Measurements from ENCODE around the gene VCL. TPM values are rescaled to one million over a fixed set of nuclear protein-coding genes. Genes with fewer than 3 reads are reported as not detected.

The VCL gene
- total RNA-seq, 1 experiment from 2014 or later: 53.0 TPM

DNA sequence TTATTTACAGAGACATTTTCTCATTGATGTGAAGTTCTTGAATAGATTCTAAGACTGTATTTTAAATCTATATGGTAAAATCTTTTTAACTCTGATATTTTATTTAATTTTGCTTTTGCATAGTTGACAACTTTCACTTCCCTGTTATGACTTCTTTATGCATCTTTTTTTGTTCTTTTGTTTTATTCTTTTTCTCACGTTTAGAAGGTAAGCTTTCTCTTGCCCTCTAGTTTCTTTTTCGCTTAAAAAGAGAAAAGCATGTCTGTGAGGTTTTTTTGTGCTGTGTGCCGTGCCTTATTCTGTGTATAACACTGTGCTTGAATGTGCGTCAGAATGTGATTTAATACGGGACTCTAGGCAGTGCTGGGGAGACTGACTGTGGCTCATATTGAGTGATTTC lies 78.0 kb downstream of the VCL start:
- no peak for DNase-seq (ENCODE audit: low spot score)

DNA sequence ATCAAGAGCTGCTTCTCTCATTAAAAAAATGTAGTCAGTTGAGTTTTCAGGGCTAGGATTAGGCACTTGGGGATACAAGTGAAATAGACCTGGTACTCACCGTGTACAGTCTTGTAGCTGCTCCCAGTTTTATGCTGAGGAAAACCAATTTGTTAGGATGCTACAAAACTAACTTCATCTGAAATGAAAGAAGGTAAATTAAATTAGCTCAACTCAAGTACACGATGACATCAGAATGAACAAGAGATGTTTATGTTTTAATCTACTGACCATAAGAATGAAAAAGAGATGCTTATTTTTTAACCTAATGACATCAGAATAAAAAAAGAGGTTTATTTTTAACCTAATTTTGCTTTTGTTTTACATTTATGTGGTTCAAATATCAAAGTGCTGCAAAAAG lies 79.0 kb downstream of the VCL start:
- DNase-seq (ENCODE audit: low spot score): no peak

DNA sequence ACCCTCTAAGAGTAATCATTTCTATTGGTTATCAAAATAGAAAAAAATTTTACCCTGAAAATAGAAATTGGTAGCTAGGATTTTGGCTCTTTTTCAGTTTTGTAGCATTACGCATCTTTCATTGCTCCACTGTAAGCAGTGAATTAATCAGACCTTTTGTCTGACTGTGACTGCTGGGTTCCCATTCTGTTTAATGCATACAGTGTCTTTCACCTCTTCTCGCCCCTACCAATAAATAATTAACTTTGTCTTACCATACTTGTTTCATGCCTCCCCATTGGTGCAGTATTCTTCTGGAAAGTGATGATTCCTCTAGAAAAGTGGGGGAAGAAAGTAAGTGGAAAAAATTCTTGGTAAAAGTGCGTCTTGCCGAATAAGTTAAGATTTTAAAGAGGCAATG lies 79.5 kb downstream of the VCL start:
- DNase-seq (ENCODE audit: low spot score): no peak

DNA sequence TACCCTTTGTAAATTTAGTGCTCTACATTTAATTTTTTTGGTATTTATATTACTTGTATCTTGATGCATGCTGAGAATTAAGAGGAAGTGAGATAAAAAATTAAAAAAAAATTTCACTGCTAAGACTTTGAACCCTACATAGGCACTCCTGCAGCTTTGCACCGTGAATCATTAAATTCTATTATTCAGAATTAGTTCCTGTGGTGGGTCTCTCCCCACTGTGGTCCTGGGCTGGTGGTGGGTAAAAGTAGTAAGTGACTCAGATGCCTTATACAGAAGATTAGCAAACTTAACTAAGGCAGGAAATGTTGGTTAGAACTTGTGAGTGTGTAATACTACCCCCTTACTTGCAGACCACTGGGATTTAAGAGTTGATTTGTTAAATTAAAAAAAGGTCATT lies 80.1 kb downstream of the VCL start:
- DNase-seq (ENCODE audit: low spot score): peak; percentile 26

DNA sequence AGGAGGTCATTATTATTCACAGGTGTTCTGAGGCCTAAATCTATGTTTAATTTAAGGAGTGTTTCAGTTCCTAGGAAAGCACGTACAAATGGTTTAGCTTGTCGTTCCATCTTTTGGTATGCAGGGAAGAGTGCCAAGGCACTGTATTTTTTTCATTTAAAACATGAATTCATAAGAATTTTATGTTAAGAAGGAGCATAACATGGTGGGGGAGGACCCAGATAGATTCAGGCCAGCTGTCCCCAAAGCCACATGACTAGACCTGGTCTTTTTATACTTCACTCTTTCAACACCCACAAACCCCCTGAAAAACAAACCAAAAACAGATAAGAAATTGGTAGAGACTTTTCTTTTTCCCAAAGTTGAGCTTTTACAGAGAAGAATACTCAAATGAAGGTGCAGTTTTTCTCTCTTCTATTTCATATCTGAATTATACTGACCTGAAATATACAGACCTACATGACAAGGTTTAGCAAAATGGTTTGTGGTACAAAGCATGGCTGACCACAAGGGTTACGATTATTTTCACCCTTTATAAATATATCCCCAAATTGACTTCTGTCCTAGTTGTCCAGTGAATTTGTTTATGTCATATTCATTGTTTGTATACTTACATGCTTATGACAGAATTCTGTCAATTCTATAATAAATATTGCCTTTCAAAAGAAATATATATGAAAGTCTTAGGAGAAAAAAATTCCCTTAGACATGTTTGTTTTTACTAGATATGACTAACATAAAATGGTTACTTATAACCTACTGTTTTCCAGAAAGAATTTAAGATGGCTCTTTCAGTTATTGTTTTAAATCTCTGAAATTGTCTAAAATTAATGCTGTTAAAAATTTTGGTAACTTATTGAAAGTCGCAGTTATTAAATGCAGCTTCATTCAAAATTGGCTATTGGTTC lies 81.4 kb downstream of the VCL start:
- no peak for DNase-seq (ENCODE audit: low spot score)

DNA sequence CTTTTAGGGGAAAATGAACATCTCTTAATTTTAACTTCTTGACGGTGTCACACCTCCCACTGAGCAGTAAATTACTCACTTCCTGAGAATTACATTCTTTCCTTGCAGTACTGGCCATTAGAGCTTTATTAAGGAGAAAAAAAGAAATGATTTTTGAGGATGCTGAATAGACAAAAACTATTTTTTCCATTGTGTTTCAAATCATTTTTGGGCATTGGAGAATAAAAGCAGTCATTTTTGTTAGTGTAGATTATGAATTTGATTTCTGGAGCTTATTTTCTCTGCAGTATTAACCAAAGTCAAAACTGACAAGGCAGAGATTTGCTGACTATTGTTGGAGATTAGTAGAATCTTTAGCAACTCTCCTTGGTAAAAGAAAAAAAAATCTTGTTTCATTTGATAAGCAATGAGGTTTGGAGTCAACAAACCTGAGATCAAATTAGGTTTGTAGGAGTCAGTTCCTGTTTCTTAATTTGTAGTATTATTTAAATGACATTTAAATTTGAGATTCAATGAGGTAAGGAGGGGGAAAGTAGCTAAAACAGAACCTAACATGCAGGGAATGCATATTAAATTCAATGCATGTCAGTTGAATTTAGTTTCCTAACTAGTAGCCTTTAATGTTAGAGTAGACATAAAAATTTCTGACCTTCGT lies 82.1 kb downstream of the VCL start:
- DNase-seq (ENCODE audit: low spot score): no peak

DNA sequence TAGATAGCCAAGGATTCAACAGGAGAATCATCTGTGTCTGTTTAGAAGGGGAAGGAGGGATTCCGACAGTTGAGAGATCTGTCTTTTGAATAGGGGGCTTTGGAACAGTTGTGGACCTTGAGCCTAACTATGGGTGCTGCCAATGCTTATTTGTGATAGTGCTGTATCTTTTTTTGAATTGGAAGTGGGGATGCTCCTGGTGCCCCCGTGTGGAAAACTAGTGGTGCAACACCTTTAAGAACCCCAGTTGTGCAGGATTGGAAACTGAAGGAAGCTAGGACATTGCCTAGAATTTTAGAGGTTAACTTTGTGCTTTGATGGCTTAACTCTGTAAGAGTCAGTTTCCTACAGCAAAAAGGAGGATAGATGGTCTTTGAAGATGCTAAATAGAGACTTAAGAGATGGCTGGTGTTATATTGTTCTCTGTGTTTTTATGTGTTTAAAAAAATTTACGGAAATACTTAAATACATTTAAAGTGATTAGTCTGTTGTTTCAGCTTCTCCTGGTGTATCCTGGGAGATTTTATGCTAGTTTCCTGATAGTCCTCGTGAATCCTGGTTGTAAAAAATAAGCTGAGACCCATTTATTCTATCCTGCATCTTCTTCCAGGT lies 83.4 kb downstream of the VCL start:
- peak; percentile 51 for DNase-seq (ENCODE audit: low spot score)

DNA sequence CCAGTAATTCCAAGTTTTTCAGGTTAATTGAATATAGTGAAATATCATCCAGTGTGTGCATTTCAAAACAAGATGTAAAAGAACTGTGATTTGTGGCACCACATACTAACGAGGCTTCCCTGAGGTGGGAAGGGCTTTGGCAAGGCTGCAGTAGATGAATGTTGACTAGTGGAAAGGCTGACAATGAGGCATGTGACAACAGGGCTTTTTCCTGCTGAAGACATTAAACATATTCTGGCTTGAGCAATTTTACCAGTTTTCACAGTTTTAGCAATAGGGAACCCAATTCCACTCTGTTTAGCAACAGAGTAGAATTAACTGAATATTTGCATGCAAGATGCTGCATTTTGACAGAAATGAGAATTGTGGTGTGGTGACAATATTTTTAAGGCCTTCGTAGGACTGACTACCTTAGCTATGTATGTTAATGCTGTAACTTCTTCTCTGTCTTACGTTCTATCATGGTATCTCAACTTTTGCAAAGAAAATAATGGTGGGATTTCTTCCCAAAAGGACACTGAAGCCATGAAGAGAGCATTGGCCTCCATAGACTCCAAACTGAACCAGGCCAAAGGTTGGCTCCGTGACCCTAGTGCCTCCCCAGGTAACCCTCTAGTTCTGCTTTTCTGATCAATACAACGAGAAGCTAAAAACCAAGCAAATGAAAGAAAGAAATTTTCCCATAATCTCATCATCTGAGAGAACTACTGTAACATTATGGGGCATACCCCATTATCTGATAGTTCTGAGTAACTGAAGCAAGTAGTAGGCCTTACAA lies 84.2 kb downstream of the VCL start:
- DNase-seq (ENCODE audit: low spot score): no peak

DNA sequence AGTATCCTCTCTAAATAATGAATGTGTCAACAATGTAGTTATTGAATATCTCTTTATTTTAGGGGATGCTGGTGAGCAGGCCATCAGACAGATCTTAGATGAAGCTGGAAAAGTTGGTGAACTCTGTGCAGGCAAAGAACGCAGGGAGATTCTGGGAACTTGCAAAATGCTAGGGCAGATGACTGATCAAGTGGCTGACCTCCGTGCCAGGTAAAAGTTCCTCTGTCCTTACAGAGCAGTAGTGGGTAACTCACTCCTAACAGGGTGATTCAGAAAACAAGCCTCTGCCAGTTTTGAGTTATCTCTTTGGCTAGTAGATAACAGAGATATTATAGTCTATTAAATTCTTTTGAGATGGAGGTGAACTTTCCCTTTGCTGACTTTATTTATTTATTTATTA lies 85.4 kb downstream of the VCL start:
- no peak for DNase-seq (ENCODE audit: low spot score)

DNA sequence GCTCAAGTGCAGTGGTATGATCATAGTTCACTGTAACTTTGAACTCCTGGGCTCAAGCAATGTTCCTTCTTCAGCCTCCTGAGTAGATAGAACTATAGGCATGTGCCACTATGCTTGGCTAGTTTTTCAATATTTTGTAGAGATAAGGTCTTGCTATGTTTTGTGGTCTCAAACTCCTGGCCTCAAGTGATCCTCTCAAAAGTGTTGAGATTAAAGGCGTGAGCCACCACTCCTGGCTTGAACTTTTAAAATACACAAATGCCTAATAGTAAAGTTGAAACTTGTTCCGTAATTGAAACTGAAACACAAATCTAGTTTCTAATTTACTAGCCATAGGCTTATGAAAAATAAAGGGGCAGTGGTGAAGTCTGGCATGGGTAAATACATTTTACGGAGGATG lies 87.0 kb downstream of the VCL start:
- no peak for DNase-seq (ENCODE audit: low spot score)

DNA sequence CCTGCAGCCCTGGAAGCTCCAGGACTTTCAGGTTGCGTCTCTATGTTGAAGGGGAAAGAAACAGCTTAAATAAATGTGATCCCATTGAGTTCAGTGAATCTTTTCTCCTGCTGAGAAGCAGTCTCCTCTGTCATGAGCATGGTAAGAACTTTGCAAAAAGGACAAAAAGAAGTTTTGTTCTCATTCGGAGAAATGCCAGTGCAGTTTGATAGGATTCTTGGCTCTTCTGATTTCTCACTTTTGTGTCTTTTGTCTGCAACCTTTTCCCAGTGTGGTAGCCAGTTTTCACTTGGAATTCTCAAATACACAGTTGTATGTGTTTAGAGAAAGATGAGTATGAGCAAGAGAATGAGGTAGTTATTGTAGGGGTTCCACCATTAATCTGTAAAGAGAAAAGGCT lies 88.4 kb downstream of the VCL start:
- no peak for DNase-seq (ENCODE audit: low spot score)

DNA sequence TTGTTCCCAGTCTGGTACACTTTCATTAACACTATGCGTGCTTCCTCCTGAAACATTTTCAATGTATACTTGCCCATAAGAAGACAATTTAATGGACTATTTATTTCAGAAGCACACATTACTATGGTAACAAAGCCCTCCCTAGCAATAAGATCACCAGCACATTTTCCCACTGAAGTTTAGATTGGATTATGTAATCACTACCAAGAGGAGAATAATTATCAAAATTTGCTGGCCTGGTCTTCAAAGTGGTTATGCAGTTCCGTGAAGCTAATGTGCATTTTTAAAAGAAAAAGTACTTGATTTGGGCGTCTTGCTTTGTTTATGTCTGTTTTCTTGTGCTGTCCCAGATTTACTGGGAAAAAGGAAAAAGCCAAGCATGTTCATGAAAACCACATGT lies 90.8 kb downstream of the VCL start:
- no peak for DNase-seq (ENCODE audit: low spot score)

DNA sequence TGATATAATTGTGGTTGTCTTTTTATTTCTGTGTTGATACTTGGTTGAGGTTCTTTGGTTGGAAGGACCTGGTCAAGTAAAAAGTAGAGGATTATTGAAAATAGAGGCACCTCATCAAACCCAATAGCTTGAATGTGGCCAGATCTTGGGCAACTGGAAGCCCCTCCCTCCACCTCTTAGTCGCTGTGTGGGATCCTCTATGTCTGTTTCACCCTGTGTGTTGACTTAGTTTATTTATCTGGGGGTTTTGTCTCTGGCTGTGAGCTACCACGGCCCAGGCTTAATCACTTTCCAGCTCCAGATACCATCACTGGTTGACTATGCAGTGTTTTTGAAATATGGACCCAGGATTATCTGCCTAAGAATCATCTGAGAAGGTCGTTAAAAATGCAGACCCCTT lies 94.5 kb downstream of the VCL start:
- no peak for DNase-seq (ENCODE audit: low spot score)

DNA sequence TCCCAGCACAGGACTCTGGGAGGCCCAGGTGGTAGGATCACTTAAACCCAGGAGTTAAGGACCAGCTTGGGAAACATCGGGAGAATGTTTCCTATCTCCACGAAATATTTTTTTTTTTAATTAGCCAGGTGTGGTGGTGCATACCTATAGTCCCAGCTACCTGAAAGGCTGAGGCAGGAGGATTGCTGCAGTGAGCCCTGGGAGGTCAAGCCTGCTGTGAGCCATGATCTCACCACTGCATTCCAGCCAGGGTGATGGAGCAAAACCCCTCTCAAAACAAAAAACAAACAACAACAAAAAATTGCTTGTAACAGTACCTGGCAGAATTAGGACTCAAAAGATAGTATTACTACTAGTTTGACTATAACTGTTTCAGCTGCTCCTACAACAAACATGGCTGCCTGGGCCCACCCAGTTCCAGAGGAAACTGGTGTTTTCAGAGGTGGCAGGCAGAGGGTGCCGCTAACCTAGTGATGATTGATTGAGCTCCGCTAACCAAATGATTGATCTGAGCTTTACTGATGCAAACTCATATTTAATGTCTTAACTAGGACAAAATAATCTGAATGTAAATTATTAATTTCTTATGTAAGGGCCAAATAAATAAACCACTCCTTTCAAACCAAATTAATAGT lies 95.7 kb downstream of the VCL start:
- no peak for DNase-seq (ENCODE audit: low spot score)

DNA sequence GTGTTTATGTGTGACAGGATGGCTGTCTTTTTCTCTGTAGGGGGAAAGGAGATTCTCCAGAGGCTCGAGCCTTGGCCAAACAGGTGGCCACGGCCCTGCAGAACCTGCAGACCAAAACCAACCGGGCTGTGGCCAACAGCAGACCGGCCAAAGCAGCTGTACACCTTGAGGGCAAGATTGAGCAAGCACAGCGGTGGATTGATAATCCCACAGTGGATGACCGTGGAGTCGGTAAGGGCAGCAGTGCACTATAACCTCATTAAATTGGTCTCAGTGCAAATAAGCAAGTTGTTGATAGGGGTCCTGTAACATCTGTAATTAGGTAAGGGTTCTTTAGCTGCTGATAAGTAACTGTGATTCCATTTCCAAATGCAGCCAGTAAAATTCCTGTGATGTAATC lies 96.3 kb downstream of the VCL start:
- no peak for DNase-seq (ENCODE audit: low spot score)

DNA sequence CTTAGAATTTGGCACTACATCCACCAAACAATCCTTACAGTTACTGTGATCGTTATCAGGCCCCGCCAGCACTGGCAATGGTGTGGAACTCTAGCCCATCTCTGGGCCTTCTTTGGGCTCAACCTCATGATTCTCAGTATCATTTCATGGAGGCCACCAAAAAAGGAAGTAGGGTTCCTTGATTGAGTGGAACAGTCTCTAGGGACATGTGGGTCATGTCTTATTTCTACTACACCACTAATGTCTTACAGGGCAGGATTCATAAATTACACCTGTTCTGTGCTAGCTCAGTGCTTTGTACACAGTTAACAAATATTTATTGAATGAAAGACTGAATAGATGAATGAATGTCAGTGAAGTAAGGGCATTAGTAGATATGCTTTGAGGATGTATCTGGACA lies 98.9 kb downstream of the VCL start:
- DNase-seq (ENCODE audit: low spot score): no peak

DNA sequence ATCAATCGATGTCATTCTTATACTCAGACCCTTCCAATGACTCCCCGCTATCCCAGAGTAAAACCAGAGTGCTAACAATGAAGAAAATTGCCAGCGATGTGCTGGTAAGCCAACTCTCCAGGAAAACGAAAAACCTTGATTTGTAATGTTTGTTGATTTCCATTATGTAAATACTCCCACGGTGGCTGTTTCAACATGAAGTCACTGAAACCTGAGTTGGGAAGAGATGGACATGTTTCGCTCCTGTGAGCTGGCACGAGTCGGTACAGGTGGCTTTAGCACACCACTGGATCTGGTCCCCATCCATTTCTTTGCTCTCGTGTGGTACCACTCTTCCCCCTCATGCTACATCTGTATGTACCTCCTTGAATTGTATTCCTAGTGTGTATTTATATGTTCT lies 99.9 kb downstream of the VCL start:
- no peak for DNase-seq (ENCODE audit: low spot score)

DNA sequence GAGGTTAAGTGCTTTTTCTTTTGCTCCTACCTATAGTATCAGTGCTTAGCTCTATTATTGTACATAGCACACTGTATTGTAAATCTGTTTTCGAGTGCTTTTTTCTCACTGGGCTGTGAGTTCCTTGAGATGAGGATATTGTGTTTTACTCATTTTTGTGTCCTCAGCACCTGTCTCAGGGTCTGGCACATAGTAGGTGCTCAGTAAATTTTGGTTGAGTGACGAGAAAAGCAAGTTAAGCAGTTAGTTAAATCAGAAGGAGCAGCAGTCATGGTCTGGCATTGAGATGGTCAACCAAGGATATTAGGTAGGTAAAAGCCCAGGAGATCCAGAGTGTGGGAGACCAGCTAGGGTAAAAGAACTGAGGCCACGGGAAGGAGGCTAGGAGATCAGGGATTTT lies 101.5 kb downstream of the VCL start:
- no peak for DNase-seq (ENCODE audit: low spot score)

DNA sequence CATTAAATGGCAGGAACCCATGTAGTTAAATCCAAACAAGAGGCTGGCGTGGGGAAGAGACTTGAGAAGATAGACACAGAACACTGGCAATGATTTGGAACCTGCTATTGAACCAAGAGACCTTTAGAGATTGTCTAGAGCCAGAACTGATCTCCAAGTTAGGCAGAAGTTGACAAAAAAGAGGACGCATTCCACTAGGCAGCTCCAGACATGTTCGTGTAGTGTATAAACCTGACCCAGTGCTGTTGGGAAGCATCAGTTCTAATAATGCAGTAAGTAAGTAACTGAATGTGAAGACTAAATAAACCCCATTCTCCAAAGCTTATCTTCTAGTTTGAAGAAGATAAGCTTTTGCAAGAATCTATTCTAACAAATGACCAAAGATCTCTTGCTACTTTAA lies 101.9 kb downstream of the VCL start:
- DNase-seq (ENCODE audit: low spot score): no peak

DNA sequence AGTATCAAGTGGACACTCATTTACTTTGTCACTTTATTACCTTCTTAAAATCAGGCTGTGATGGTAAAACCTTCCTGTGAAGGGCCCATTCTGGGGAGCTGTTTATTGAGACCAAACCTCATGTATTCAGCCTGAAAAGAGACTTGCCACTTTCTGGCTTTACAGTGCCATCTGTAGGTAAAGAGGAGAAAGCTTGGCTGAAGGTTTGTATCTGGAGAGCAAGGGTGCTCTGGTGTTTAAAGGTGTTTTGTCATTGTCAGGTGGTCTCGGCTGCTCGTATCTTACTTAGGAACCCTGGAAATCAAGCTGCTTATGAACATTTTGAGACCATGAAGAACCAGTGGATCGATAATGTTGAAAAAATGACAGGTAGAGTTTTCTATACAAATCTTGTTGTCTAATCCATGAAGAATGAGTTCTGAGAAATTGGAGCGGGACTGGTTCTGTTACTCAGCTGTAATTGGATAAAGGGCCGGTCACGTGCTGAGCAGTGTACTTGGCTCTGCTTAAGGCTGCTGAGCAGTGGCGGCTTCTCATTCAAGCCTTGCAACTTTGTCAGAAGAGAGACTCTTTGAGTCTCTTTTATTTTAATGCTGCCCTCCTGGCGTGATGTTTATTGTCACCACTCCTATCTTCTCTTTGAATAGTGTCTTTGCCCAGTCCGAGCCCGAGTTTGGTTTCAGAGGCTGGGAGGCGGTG lies 105.8 kb downstream of the VCL start:
- DNase-seq (ENCODE audit: low spot score): peak; percentile 22

DNA sequence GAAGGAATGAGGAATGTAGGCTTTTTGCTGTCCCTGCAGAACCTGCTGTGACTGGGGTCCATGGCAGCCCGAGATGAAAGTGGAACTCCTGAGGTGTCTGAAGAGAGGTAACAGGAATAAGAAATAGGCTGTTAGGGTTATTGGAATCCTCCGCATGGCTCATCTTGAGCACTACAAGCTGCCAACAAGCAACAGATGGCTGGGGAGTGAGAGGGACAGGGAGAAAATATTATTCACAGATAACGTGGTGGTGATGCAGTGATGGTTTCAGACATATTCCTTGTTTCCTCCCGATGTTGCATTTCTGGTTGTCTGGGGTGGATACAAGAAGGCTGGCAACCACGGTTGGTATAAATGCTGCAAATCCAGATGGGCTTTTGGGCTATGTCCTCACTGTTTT lies 106.6 kb downstream of the VCL start:
- DNase-seq (ENCODE audit: low spot score): no peak
